Endothelial cell (in vitro differentiated cells): ENCODE data around the gene TSC22D4. TPM values are rescaled to one million over a fixed set of nuclear protein-coding genes. Genes with fewer than 3 reads are reported as not detected.
A peak's percentile ranks its signal among the peaks of the same experiment; 100 is the strongest.

ENCODE experiments used
- DNase-seq: peaks from one replicate; pipeline ENCODE4 v3.0.0; 2021; ENCODE audit warnings: low spot score
- H3K27ac Mint-ChIP-seq: one replicate; pipeline ENCODE4 v1.8.0; 2021; ENCODE audit warnings: mixed read lengths, inconsistent platforms; ENCODE audit not compliant: unreplicated experiment
- H3K27me3 Mint-ChIP-seq: one replicate; pipeline ENCODE4 v1.8.0; 2021; ENCODE audit warnings: mild to moderate bottlenecking, moderate library complexity, mixed read lengths, inconsistent platforms; ENCODE audit not compliant: unreplicated experiment
- H3K36me3 Mint-ChIP-seq: one replicate; pipeline ENCODE4 v1.8.0; 2021; ENCODE audit warnings: mild to moderate bottlenecking, low read depth, mixed read lengths, inconsistent platforms; ENCODE audit not compliant: unreplicated experiment
- H3K4me1 Mint-ChIP-seq: one replicate; pipeline ENCODE4 v1.8.0; 2021; ENCODE audit warnings: mild to moderate bottlenecking, mixed read lengths, inconsistent platforms; ENCODE audit not compliant: unreplicated experiment
- H3K4me3 Mint-ChIP-seq: one replicate; pipeline ENCODE4 v1.8.0; 2021; ENCODE audit warnings: mild to moderate bottlenecking, mixed read lengths, inconsistent platforms; ENCODE audit not compliant: unreplicated experiment
- H3K9me3 Mint-ChIP-seq: one replicate; pipeline ENCODE4 v1.8.0; 2021; ENCODE audit warnings: mixed read lengths, inconsistent platforms; ENCODE audit not compliant: unreplicated experiment
- total RNA-seq: library from RNA; stranded (reverse); fragmentation: NEBNext Ultra II Directional; extraction: Animal tissue kit (Norgen Biotek cat#: 25700); gene quantifications from one replicate; pipeline ENCODE4 v1.2.1, GENCODE V29; 2021; ENCODE audit not compliant: unreplicated experiment
- TF ChIP-seq, protein P1 (sequence below): fragments of 200-600 bp; sonication (generic); IDR thresholded peaks from one replicate; pipeline ENCODE4 v1.5.0; 2021; ENCODE audit warnings: antibody characterized with exemption; ENCODE audit not compliant: unreplicated experiment

The TSC22D4 gene
- total RNA-seq, 1 donor from 2014 or later: 94.3 TPM

DNA sequence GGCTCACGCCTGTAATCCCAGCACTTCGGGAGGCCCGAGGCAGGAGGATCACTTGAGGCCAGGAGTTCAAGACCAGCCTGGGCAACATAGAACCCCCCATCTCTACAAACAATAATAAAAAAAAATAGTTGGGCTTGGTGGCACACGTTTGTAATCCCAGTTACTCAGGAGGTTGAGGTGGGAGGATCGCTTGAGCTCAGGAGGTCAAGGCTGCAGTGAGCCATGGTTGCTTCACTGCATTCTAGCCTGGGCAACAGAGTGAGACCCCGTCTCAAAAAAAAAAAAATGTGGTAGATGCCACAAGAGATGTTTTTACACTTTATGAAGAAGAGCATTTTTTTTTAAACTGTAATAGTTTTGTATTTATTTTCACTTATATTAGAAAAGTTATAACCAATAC, 17.5 kb upstream of the TSC22D4 start:
- no peaks in the 10 kb centered on the region for H3K9me3 Mint-ChIP-seq
- H3K27ac Mint-ChIP-seq: no peak overlapping the region
- TF ChIP-seq, protein P1, sequence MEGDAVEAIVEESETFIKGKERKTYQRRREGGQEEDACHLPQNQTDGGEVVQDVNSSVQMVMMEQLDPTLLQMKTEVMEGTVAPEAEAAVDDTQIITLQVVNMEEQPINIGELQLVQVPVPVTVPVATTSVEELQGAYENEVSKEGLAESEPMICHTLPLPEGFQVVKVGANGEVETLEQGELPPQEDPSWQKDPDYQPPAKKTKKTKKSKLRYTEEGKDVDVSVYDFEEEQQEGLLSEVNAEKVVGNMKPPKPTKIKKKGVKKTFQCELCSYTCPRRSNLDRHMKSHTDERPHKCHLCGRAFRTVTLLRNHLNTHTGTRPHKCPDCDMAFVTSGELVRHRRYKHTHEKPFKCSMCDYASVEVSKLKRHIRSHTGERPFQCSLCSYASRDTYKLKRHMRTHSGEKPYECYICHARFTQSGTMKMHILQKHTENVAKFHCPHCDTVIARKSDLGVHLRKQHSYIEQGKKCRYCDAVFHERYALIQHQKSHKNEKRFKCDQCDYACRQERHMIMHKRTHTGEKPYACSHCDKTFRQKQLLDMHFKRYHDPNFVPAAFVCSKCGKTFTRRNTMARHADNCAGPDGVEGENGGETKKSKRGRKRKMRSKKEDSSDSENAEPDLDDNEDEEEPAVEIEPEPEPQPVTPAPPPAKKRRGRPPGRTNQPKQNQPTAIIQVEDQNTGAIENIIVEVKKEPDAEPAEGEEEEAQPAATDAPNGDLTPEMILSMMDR: no peak
- peaks cover 4% of the 10 kb centered on the region for H3K4me1 Mint-ChIP-seq
- no peak for DNase-seq
- peaks cover 5% of the 10 kb centered on the region for H3K36me3 Mint-ChIP-seq
- H3K27me3 Mint-ChIP-seq: peaks cover 10% of the 10 kb centered on the region
- H3K4me3 Mint-ChIP-seq: no peak overlapping the region

DNA sequence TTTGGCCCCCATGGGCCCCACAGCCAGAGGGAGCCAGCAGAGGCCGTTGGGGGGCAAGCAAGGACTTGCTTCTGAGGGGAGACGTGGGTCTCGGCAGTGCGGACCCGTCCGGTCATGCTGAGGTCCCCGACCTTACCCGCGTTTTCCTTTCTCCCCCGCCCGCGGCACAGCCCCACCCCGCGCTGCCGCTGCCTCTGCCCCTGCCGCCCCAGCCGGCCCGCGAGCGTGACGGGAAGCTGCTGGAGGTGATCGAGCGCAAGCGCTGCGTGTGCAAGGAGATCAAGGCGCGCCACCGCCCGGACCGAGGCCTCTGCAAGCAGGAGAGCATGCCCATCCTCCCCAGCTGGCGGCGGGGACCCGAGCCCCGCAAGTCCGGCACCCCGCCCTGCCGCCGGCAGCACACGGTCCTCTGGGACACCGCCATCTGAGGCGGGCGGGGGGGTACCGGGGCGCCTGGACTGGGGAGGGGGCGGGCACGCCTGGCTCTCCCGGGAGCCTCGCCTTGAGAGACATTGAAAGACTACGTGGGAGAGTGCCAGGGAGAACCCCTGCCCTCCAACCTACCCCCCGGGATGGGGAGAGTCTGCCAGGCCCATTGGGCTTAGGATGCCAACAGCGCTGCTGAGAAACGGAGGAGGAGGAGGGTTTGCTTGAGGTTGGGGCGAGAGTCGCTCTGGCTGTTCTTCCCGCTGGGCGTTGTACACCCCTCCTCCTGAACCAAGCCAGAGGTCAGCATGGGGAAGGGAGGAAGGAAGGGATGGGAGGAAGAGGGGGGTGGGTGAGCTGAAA, 14.7 kb upstream of the TSC22D4 start:
- H3K27ac Mint-ChIP-seq: no peak overlapping the region
- H3K9me3 Mint-ChIP-seq: no peaks in the 10 kb centered on the region
- H3K36me3 Mint-ChIP-seq: peaks cover 5% of the 10 kb centered on the region
- peak overlapping the region; percentile 82 for H3K4me3 Mint-ChIP-seq
- TF ChIP-seq, protein P1: no peak
- H3K4me1 Mint-ChIP-seq: peaks cover 4% of the 10 kb centered on the region
- peak; percentile 51 for DNase-seq
- peaks cover 11% of the 10 kb centered on the region for H3K27me3 Mint-ChIP-seq

DNA sequence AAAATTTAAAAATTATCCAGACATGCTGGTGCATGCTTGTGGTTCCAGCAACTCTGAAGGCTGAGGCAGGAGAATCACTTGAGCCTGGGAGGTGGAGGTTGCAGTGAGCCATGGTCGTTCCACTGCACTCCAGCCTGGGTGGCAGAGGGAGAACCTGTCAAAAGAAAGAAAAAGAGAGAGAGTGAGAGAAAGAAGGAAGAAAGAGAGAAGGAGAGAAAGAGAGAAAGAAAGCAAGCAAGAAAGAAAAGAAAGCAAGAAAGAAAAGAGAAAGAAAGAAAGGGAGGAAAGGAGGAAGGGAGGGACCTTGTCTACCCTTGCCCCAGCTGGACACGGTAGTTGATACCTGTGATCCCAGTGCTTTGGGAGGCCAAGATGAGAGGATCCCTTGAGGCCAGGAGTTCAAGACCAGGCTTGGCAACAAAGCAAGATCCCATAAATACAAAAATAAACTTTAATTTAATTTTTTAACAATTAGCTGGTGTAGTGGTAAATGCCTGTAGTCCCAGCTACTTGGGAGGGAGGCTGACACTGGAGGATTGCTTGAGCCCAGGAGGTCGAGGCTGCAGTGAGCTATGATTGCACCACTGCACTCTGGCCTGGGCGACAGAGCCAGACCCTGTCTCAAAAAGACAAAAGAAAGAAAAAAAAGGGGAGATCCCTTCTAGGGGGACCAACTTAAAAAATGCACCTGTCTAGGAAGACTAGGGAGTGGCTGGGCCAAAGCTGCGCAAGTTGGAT, 13.9 kb upstream of the TSC22D4 start:
- H3K27ac Mint-ChIP-seq: peak overlapping the region; percentile 36

DNA sequence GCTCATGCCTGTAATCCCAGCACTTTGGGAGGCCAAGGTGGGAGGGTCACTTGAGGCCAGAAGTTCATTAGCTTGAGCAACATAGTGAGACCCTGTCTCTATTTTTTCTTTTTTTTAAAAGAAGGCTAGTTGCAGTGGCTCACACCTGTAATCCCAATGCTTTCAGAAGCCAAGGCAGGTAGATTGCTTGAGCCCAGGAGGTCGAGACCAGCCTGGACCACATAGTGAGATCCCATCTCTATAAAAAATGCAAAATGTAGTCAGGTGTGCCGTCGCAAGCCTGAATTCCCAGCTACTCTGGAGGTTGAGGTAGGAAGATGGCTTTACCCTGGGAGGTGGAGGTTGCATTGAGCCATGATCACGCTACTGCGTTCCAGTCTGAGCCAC, 12.2 kb upstream of the TSC22D4 start:
- no peak overlapping the region for H3K4me3 Mint-ChIP-seq
- H3K36me3 Mint-ChIP-seq: peaks cover 5% of the 10 kb centered on the region
- H3K27ac Mint-ChIP-seq: no peak overlapping the region

More for the DNA sequence above, 13.9 kb upstream of the TSC22D4 start:
- H3K4me3 Mint-ChIP-seq: peak overlapping the region; percentile 83
- peaks cover 4% of the 10 kb centered on the region for H3K4me1 Mint-ChIP-seq
- TF ChIP-seq, protein P1: no peak
- peaks cover 14% of the 10 kb centered on the region for H3K27me3 Mint-ChIP-seq
- no peaks in the 10 kb centered on the region for H3K9me3 Mint-ChIP-seq
- DNase-seq: no peak
- H3K36me3 Mint-ChIP-seq: peaks cover 5% of the 10 kb centered on the region

More for the DNA sequence above, 12.2 kb upstream of the TSC22D4 start:
- peaks cover 4% of the 10 kb centered on the region for H3K4me1 Mint-ChIP-seq
- H3K9me3 Mint-ChIP-seq: no peaks in the 10 kb centered on the region
- TF ChIP-seq, protein P1: no peak
- DNase-seq: no peak
- H3K27me3 Mint-ChIP-seq: peaks cover 17% of the 10 kb centered on the region
